A549 (cell line): ENCODE data around the gene XRCC6.

ENCODE experiments used
- CBX2 ChIP-seq: fragments of 200-600 bp; sonication (generic); IDR thresholded peaks from 2 replicates; pipeline ENCODE4 v1.6.1; 2016; ENCODE audit warnings: low read depth, mild to moderate bottlenecking, borderline replicate concordance
- EP300 ChIP-seq, 2 experiments: fragments of >200 bp; sonication (Bioruptor Twin); formaldehyde crosslinking; IDR thresholded peaks; 2 replicates in 1 of 2; 3 replicates in 1 of 2; pipeline ENCODE4 v1.6.1; 2016 to 2017
- MAFK ChIP-seq: fragments of 450-650 bp; IDR thresholded peaks from 2 replicates; pipeline ENCODE4 v1.6.1; 2014; ENCODE audit not compliant: partially characterized antibody
- MAX ChIP-seq: IDR thresholded peaks from 2 replicates; pipeline ENCODE4 v1.6.1; 2012
- NR3C1 ChIP-seq: fragments of >200 bp; sonication (Bioruptor Twin); formaldehyde crosslinking; IDR thresholded peaks from 3 replicates; pipeline ENCODE4 v1.6.1; 2017
- PHF8 ChIP-seq: fragments of 200-600 bp; sonication (generic); IDR thresholded peaks from 2 replicates; pipeline ENCODE4 v1.6.1; 2016; ENCODE audit warnings: low read depth, mild to moderate bottlenecking, antibody characterized with exemption, moderate library complexity, borderline replicate concordance
- POLR2A ChIP-seq: IDR thresholded peaks from 2 replicates; pipeline ENCODE4 v1.6.1; 2012; ENCODE audit warnings: mild to moderate bottlenecking, low read length
- POLR2AphosphoS2 ChIP-seq: conservative IDR thresholded peaks from 2 replicates; pipeline ENCODE4 v1.6.1; 2012; ENCODE audit warnings: low read length, improper control_type of control experiment, inconsistent platforms
- ZNF302 ChIP-seq: fragments of 250-450 bp; sonication (Bioruptor Pico); IDR thresholded peaks from 2 replicates; pipeline ENCODE4 v1.9.0; 2021; ENCODE audit warnings: inconsistent platforms, mild to moderate bottlenecking, moderate library complexity
- TF ChIP-seq, protein P1 (sequence below): fragments of >200 bp; sonication (Bioruptor Twin); formaldehyde crosslinking; IDR thresholded peaks from 3 replicates; pipeline ENCODE4 v1.5.1; 2016
- TF ChIP-seq, protein P2 (sequence below): fragments of >200 bp; sonication (Bioruptor Twin); formaldehyde crosslinking; IDR thresholded peaks from 3 replicates; pipeline ENCODE4 v1.6.1; 2016

GRCh38 chr22:41642331-41643110 lies 21.4 kb downstream of the XRCC6 start:
- TF ChIP-seq, protein P1, sequence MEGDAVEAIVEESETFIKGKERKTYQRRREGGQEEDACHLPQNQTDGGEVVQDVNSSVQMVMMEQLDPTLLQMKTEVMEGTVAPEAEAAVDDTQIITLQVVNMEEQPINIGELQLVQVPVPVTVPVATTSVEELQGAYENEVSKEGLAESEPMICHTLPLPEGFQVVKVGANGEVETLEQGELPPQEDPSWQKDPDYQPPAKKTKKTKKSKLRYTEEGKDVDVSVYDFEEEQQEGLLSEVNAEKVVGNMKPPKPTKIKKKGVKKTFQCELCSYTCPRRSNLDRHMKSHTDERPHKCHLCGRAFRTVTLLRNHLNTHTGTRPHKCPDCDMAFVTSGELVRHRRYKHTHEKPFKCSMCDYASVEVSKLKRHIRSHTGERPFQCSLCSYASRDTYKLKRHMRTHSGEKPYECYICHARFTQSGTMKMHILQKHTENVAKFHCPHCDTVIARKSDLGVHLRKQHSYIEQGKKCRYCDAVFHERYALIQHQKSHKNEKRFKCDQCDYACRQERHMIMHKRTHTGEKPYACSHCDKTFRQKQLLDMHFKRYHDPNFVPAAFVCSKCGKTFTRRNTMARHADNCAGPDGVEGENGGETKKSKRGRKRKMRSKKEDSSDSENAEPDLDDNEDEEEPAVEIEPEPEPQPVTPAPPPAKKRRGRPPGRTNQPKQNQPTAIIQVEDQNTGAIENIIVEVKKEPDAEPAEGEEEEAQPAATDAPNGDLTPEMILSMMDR, result no peak
- TF ChIP-seq EP300 (IDR thresholded peaks at IDR 0.05) (no peak), POLR2AphosphoS2 (no peak), PHF8 (no peak), MAFK (no peak), MAX (no peak), CBX2 (no peak), ZNF302 (no peak), POLR2A (no peak), NR3C1 (no peak)
- TF ChIP-seq, protein P2, sequence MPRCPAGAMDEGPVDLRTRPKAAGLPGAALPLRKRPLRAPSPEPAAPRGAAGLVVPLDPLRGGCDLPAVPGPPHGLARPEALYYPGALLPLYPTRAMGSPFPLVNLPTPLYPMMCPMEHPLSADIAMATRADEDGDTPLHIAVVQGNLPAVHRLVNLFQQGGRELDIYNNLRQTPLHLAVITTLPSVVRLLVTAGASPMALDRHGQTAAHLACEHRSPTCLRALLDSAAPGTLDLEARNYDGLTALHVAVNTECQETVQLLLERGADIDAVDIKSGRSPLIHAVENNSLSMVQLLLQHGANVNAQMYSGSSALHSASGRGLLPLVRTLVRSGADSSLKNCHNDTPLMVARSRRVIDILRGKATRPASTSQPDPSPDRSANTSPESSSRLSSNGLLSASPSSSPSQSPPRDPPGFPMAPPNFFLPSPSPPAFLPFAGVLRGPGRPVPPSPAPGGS, result no peak
